VCaP (cell line): ENCODE measurements around the gene TMEM108.

ENCODE experiments used
- H3K27ac ChIP-seq: fragments of 450-650 bp; 2 replicates; pipeline ENCODE4 v1.5.1; 2017
- CTCF ChIP-seq: fragments of 450-650 bp; conservative IDR thresholded peaks from 2 replicates; pipeline ENCODE4 v1.5.1; 2017; ENCODE audit warnings: mild to moderate bottlenecking, moderate library complexity

Gene TMEM108

DNA sequence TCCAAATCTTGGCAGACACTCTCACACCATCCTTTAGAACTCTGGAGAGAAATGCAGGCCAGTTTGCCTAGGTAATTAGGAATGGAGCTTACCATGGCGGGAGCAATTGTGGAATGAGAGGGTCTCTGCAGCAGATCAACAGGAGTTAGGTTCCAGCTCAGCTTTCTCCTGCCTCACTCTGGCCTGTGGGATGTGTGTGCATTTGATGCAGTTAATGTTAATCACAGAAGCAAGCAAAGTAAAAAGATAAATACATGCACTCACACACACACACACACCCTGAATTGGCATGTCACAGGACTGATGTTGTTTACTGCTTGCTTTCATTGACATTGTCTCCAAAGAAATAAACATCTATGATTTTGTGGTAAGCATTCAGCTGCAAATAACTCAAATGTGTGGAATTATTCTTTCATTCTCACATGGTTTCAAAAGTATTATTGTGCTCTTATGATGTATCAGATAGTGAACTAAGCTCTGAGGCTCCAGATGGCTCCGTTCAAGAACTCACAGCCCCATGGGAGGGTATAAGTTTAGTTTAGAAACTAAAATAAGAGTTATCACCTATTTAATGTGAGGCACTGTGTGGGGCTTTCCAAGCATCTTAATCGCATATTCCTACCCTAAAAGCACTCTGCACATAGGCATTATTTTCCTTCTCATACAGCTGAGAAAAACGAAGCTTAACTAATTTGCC lies 330.3 kb downstream of the TMEM108 start:
- H3K27ac ChIP-seq: no peak overlapping the region
- no peak for TF ChIP-seq CTCF

- H3K27ac ChIP-seq: no peak overlapping the region
- TF ChIP-seq CTCF: no peak
Observed at GRCh38 chr3:133369068-133369440, 330.9 kb downstream of the TMEM108 start.

DNA sequence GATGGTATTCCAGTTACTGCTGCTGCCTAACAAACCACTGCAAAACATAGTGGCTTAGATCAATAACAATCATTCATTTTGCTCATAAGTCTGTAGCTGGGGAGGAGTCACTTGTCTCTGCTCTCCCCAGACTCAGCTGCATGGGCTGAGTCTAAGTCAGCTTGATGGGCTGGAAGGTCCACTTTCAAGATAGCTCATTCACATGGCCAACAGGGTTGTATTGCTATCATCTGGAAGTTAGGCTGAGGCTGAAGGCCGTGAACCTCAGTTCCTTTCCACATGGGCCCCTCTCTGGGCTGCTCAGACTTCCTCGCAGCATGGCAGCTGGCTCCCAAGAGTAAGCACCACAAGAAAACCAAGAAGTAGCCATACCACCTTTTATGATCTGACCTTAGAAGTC lies 333.0 kb downstream of the TMEM108 start:
- TF ChIP-seq CTCF: no peak
- no peak overlapping the region for H3K27ac ChIP-seq

DNA sequence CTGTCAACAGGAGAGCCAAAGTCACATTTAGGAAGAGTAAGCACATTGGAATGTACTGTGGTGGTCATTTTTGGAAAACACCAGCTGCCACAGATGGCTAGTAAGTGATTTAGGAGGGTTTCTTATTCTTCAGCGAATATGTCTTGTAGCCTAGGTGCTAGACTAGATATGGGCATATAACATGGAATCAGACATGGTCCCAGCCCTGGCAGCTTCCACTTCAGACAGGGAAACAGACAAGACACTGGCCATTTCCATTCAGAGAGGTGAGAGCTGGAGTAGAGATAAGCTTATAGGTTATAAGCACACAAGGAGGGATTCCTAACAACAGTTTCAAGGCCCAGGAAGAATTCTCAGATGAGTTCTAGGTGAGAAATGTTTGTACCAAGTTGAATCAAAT lies 333.5 kb downstream of the TMEM108 start:
- H3K27ac ChIP-seq: no peak overlapping the region
- no peak for TF ChIP-seq CTCF

DNA sequence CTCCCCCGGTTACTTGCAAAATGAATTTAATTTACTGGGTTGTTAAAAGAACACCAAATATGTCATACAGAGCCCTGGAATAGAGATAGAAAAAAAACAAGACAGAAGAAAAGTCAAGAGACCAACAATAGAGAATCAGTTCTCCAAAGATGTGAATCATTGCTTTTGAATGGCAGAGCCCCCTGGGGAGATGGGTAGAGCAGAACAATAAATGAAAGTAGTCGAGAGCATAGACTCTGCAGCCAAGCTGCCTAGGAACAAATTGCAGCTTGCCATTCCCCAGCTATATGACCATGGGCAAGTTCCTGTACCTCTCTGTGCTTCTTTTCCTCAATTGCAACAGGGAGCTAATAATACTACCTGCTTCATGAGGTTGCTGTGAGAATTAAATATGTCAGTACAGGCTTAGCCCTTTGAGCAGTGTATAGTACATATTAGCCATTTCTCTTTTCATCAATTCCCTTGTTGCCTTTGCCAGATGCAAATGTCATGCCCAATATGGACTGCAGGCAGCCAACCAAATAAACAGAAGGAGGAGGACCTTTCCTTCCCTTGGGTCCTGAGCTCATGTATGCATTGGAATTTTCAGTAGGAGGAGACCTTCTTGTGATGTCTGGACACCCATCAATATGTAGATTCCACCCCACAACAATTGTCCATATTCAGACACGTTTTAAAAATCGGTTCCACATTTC lies 336.7 kb downstream of the TMEM108 start:
- no peak for TF ChIP-seq CTCF

GRCh38 chr3:133375403-133375745 lies 337.2 kb downstream of the TMEM108 start:
- H3K27ac ChIP-seq: no peak overlapping the region
- no peak for TF ChIP-seq CTCF

More for the DNA sequence above, 336.7 kb downstream of the TMEM108 start:
- no peak overlapping the region for H3K27ac ChIP-seq

DNA sequence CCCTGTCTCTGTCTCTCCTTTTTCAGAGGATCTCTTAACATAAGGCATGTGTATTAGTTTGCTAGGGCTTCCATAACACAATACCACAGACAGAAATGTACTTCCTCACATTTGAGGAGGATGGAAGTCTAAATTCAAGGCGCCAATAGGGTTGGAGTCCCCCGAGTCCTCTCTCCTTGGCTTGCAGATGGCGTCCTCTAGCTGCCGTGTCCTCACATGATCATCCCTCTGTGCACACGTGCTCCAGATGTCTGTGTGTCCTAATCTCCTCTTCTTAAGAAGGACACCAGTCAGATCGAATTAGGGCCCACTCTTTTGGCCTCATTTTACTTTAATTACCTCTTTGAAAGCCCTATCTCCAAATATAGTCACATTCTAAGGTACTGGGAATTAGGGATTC lies 338.6 kb downstream of the TMEM108 start:
- TF ChIP-seq CTCF: no peak
- no peak overlapping the region for H3K27ac ChIP-seq
